HepG2 (cell line): ENCODE data around the gene TCTA. TPM values are rescaled to one million over a fixed set of nuclear protein-coding genes. Genes with fewer than 3 reads are reported as not detected.
A peak's percentile ranks its signal among the peaks of the same experiment; 100 is the strongest.

ENCODE experiments used
- ARNT2 ChIP-seq: sonication (generic); formaldehyde crosslinking; IDR thresholded peaks from 2 replicates; pipeline ENCODE4 v1.8.0; 2022; ENCODE audit warnings: mild to moderate bottlenecking, low read depth, missing genetic modification reagents, moderate library complexity
- BHLHE40 ChIP-seq: IDR thresholded peaks from 2 replicates; pipeline ENCODE4 v1.6.1; 2011; ENCODE audit warnings: low read length, improper control_type of control experiment
- FOXC1 ChIP-seq: sonication (generic); formaldehyde crosslinking; IDR thresholded peaks from 2 replicates; pipeline ENCODE4 v1.8.0; 2022; ENCODE audit warnings: mild to moderate bottlenecking, missing genetic modification reagents, borderline replicate concordance
- HNRNPH1 ChIP-seq: fragments of 200-400 bp; formaldehyde crosslinking; optimal IDR thresholded peaks from 2 replicates; pipeline ENCODE3; 2017; ENCODE audit warnings: mild to moderate bottlenecking, low read depth, low read length
- JARID2 ChIP-seq: sonication (generic); formaldehyde crosslinking; IDR thresholded peaks from 2 replicates; pipeline ENCODE4 v1.8.1; 2023; ENCODE audit warnings: missing genetic modification reagents, inconsistent platforms; ENCODE audit not compliant: insufficient replicate concordance
- KDM6A ChIP-seq: IDR thresholded peaks from 2 replicates; pipeline ENCODE4 v1.6.1; 2016; ENCODE audit warnings: low read depth
- KLF9 ChIP-seq: IDR thresholded peaks from 2 replicates; pipeline ENCODE4 v1.6.1; 2016; ENCODE audit warnings: low read depth
- NR3C1 ChIP-seq: sonication (generic); formaldehyde crosslinking; IDR thresholded peaks from 2 replicates; pipeline ENCODE4 v1.4.0; 2020; ENCODE audit warnings: missing genetic modification reagents
- TBL1XR1 ChIP-seq: fragments of 150-350 bp; IDR thresholded peaks from 2 replicates; pipeline ENCODE4 v1.6.1; 2014; ENCODE audit warnings: borderline replicate concordance, low read length; ENCODE audit not compliant: partially characterized antibody
- TCF7L2 ChIP-seq: IDR thresholded peaks from 2 replicates; pipeline ENCODE4 v1.6.1; 2011; ENCODE audit warnings: mild to moderate bottlenecking, low read depth, low read length, moderate library complexity
- XBP1 ChIP-seq: sonication (generic); formaldehyde crosslinking; IDR thresholded peaks from 2 replicates; pipeline ENCODE4 v1.5.0; 2020; ENCODE audit warnings: missing genetic modification reagents
- ZNF207 ChIP-seq: fragments of 450-650 bp; IDR thresholded peaks from 2 replicates; pipeline ENCODE4 v1.6.1; 2016; ENCODE audit warnings: antibody characterized with exemption, borderline replicate concordance
- ZNF230 ChIP-seq: sonication (generic); formaldehyde crosslinking; IDR thresholded peaks from 2 replicates; pipeline ENCODE4 v1.4.0; 2020; ENCODE audit warnings: mild to moderate bottlenecking, missing genetic modification reagents
- ZNF678 ChIP-seq: sonication (generic); formaldehyde crosslinking; IDR thresholded peaks from 2 replicates; pipeline ENCODE4 v1.4.0; 2020; ENCODE audit warnings: mild to moderate bottlenecking, missing genetic modification reagents
- ZNF713 ChIP-seq: sonication (generic); formaldehyde crosslinking; IDR thresholded peaks from 2 replicates; pipeline ENCODE4 v1.4.0; 2020; ENCODE audit warnings: mild to moderate bottlenecking, missing genetic modification reagents
- ZNF766 ChIP-seq: sonication (generic); formaldehyde crosslinking; IDR thresholded peaks from 2 replicates; pipeline ENCODE4 v1.5.0; 2020; ENCODE audit warnings: missing genetic modification reagents, borderline replicate concordance
- ZNF839 ChIP-seq: sonication (generic); formaldehyde crosslinking; IDR thresholded peaks from 2 replicates; pipeline ENCODE4 v1.4.0; 2020; ENCODE audit warnings: missing genetic modification reagents, mild to moderate bottlenecking, borderline replicate concordance
- polyA plus RNA-seq, 8 experiments: library from polyadenylated mRNA; depleted of rRNA in 3 of 8; stranded (reverse) in 7 of 8; unstranded in 1 of 8; fragments of >200 nt; fragmentation: Illumina TruSeq in 4 of 8; extraction: Trizol in 4 of 8; gene quantifications; 2 replicates each; pipeline versions ENCODE4 v1.2.1 to v1.2.3, GENCODE V29; 2011 to 2016; ENCODE audit warnings: low read depth in 4 of 8, missing spikeins in 1 of 8, mixed read lengths in 1 of 8; ENCODE audit not compliant: insufficient read depth in 1 of 8
- total RNA-seq, 5 experiments: library from RNA; depleted of rRNA; stranded (reverse); fragments of >200 nt; fragmentation: Illumina TruSeq; extraction: Trizol; gene quantifications; 2 replicates each; pipeline ENCODE4 v1.2.3, GENCODE V29; 2016; ENCODE audit warnings: low read depth in 1 of 5
- TF ChIP-seq, protein P1 (sequence below): sonication (generic); formaldehyde crosslinking; IDR thresholded peaks from 2 replicates; pipeline ENCODE4 v1.4.0; 2020; ENCODE audit warnings: missing genetic modification reagents; ENCODE audit errors: not compliant biosample characterization
- TF ChIP-seq, protein P2 (sequence below): fragments of 450-650 bp; IDR thresholded peaks from 2 replicates; pipeline ENCODE4 v1.6.1; 2017; ENCODE audit warnings: mild to moderate bottlenecking
- TF ChIP-seq, protein P3 (sequence below): sonication (generic); formaldehyde crosslinking; IDR thresholded peaks from 2 replicates; pipeline ENCODE4 v1.9.0; 2021; ENCODE audit warnings: missing genetic modification reagents, borderline replicate concordance
- TF ChIP-seq, protein P4 (sequence below): sonication (generic); formaldehyde crosslinking; conservative IDR thresholded peaks from 2 replicates; pipeline ENCODE4 v1.8.1; 2023; ENCODE audit warnings: missing genetic modification reagents
- TF ChIP-seq, protein P5 (sequence below): sonication (generic); formaldehyde crosslinking; IDR thresholded peaks from 2 replicates; pipeline ENCODE4 v1.8.1; 2022; ENCODE audit warnings: low read depth, mild to moderate bottlenecking, missing genetic modification reagents

Gene TCTA
- total and polyA plus RNA-seq, 2 of the 13 experiments (the other 11 are each of a cell fraction or from before 2014, with no cell fraction given) = 8.3 to 13.2 TPM

DNA sequence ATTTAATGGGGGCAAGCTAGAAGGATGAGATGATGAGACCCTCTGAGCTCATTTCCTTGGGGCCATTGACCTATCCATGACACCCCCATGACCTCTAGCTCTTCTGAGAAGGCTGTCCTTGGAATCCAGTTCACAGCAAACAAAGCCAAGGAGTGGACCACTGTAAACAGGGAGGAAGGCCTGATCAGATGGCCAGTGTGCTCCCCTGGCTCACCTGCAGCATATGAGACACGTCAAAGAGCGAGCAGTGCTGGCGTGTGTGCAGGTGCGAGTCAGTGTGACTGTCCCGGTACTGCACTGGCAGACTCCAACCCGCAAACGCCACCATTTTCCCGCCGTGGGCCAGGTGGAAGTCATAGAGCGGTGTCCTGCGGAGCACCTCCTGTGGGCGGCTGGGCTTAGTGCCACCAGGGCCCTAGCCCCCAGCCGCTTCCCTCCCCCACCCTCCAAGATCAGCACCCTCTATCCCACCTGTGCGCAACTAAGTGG, 9.7 kb downstream of the TCTA start (continued):
- TF ChIP-seq TBL1XR1 = no peak
- TF ChIP-seq XBP1 (CRISPR knock-in tag) = no peak
- no peak for TF ChIP-seq ZNF207
- TF ChIP-seq NR3C1 (CRISPR knock-in tag) = no peak
- no peak for TF ChIP-seq ZNF713 (CRISPR knock-in tag)
- peak; percentile 15 for TF ChIP-seq ARNT2 (CRISPR knock-in tag)
- TF ChIP-seq, protein P1, sequence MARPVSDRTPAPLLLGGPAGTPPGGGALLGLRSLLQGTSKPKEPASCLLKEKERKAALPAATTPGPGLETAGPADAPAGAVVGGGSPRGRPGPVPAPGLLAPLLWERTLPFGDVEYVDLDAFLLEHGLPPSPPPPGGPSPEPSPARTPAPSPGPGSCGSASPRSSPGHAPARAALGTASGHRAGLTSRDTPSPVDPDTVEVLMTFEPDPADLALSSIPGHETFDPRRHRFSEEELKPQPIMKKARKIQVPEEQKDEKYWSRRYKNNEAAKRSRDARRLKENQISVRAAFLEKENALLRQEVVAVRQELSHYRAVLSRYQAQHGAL (CRISPR knock-in tag) = no peak
- TF ChIP-seq, protein P2, sequence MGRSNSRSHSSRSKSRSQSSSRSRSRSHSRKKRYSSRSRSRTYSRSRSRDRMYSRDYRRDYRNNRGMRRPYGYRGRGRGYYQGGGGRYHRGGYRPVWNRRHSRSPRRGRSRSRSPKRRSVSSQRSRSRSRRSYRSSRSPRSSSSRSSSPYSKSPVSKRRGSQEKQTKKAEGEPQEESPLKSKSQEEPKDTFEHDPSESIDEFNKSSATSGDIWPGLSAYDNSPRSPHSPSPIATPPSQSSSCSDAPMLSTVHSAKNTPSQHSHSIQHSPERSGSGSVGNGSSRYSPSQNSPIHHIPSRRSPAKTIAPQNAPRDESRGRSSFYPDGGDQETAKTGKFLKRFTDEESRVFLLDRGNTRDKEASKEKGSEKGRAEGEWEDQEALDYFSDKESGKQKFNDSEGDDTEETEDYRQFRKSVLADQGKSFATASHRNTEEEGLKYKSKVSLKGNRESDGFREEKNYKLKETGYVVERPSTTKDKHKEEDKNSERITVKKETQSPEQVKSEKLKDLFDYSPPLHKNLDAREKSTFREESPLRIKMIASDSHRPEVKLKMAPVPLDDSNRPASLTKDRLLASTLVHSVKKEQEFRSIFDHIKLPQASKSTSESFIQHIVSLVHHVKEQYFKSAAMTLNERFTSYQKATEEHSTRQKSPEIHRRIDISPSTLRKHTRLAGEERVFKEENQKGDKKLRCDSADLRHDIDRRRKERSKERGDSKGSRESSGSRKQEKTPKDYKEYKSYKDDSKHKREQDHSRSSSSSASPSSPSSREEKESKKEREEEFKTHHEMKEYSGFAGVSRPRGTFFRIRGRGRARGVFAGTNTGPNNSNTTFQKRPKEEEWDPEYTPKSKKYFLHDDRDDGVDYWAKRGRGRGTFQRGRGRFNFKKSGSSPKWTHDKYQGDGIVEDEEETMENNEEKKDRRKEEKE = no peak
- no peak for TF ChIP-seq HNRNPH1
- no peak for TF ChIP-seq BHLHE40
- no peak for TF ChIP-seq KLF9 (CRISPR knock-in tag)
- TF ChIP-seq ZNF766 (CRISPR knock-in tag) = no peak
- peak; percentile 31; the same call in 1 of the 2 replicates for TF ChIP-seq ZNF230
- TF ChIP-seq KDM6A (CRISPR knock-in tag) = no peak
- no peak for TF ChIP-seq TCF7L2
- no peak for TF ChIP-seq ZNF839
- TF ChIP-seq, protein P3, sequence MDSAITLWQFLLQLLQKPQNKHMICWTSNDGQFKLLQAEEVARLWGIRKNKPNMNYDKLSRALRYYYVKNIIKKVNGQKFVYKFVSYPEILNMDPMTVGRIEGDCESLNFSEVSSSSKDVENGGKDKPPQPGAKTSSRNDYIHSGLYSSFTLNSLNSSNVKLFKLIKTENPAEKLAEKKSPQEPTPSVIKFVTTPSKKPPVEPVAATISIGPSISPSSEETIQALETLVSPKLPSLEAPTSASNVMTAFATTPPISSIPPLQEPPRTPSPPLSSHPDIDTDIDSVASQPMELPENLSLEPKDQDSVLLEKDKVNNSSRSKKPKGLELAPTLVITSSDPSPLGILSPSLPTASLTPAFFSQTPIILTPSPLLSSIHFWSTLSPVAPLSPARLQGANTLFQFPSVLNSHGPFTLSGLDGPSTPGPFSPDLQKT = no peak
- TF ChIP-seq, protein P4, sequence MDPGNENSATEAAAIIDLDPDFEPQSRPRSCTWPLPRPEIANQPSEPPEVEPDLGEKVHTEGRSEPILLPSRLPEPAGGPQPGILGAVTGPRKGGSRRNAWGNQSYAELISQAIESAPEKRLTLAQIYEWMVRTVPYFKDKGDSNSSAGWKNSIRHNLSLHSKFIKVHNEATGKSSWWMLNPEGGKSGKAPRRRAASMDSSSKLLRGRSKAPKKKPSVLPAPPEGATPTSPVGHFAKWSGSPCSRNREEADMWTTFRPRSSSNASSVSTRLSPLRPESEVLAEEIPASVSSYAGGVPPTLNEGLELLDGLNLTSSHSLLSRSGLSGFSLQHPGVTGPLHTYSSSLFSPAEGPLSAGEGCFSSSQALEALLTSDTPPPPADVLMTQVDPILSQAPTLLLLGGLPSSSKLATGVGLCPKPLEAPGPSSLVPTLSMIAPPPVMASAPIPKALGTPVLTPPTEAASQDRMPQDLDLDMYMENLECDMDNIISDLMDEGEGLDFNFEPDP (CRISPR knock-in tag) = no peak
- TF ChIP-seq JARID2 (CRISPR knock-in tag) = no peak
- TF ChIP-seq FOXC1 (CRISPR knock-in tag) = no peak
- peak; percentile 42 for TF ChIP-seq ZNF678 (CRISPR knock-in tag)
- TF ChIP-seq, protein P5, sequence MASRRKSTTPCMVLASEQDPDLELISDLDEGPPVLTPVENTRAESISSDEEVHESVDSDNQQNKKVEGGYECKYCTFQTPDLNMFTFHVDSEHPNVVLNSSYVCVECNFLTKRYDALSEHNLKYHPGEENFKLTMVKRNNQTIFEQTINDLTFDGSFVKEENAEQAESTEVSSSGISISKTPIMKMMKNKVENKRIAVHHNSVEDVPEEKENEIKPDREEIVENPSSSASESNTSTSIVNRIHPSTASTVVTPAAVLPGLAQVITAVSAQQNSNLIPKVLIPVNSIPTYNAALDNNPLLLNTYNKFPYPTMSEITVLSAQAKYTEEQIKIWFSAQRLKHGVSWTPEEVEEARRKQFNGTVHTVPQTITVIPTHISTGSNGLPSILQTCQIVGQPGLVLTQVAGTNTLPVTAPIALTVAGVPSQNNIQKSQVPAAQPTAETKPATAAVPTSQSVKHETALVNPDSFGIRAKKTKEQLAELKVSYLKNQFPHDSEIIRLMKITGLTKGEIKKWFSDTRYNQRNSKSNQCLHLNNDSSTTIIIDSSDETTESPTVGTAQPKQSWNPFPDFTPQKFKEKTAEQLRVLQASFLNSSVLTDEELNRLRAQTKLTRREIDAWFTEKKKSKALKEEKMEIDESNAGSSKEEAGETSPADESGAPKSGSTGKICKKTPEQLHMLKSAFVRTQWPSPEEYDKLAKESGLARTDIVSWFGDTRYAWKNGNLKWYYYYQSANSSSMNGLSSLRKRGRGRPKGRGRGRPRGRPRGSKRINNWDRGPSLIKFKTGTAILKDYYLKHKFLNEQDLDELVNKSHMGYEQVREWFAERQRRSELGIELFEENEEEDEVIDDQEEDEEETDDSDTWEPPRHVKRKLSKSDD = no peak; the same call in 1 of the 2 replicates
